DOHH2 (cell line): ENCODE results near the gene SHC4.
"Not testable (repeated sequence)": the region's sequence is repeated elsewhere in the genome, so short reads cannot be mapped to it uniquely, and the experiment has no call there.

Experiments
- H3F3A ChIP-seq: fragments of 200-600 bp; sonication (generic), shearing (Covaris generic); 2 replicates; pipeline ENCODE4 v1.6.0; 2016; ENCODE audit warnings: antibody characterized with exemption, mild to moderate bottlenecking; ENCODE audit not compliant: control insufficient read depth, insufficient read depth
- H3K27ac ChIP-seq: fragments of 200-600 bp; sonication (generic); 2 replicates; pipeline ENCODE4 v1.5.1; 2014; ENCODE audit warnings: low read depth, mild to moderate bottlenecking, low read length, moderate library complexity
- H3K27me3 ChIP-seq: fragments of 200-600 bp; sonication (generic); 2 replicates; pipeline ENCODE4 v1.6.1; 2014; ENCODE audit warnings: mild to moderate bottlenecking, low read length, mixed read lengths; ENCODE audit not compliant: control insufficient read depth
- H3K36me3 ChIP-seq: fragments of 200-600 bp; sonication (generic); 2 replicates; pipeline ENCODE4 v1.6.1; 2014; ENCODE audit warnings: mild to moderate bottlenecking, low read length, moderate library complexity, mixed read lengths; ENCODE audit not compliant: control insufficient read depth
- H3K4me1 ChIP-seq: fragments of 200-600 bp; sonication (generic); 2 replicates; pipeline ENCODE4 v1.6.1; 2014; ENCODE audit warnings: mild to moderate bottlenecking, low read length, mixed read lengths; ENCODE audit not compliant: control insufficient read depth
- H3K4me2 ChIP-seq: fragments of 200-600 bp; sonication (generic); 2 replicates; pipeline ENCODE4 v1.6.0; 2014; ENCODE audit warnings: mild to moderate bottlenecking, low read length, moderate library complexity
- H3K4me3 ChIP-seq: fragments of 200-600 bp; sonication (generic); 2 replicates; pipeline ENCODE4 v1.5.1; 2014; ENCODE audit warnings: mild to moderate bottlenecking, low read length, mixed read lengths
- H3K79me2 ChIP-seq: fragments of 200-600 bp; sonication (generic); 2 replicates; pipeline ENCODE4 v1.6.1; 2014; ENCODE audit warnings: mild to moderate bottlenecking, low read length, mixed read lengths; ENCODE audit not compliant: control insufficient read depth
- H3K9me2 ChIP-seq: fragments of 200-600 bp; sonication (generic); replicated peaks from 2 replicates; pipeline ENCODE4 v1.6.1; 2014; ENCODE audit warnings: mild to moderate bottlenecking, low read length, mixed read lengths; ENCODE audit not compliant: control insufficient read depth
- H3K9me3 ChIP-seq: fragments of 200-600 bp; sonication (generic); 2 replicates; pipeline ENCODE4 v1.6.1; 2014; ENCODE audit warnings: antibody characterized with exemption, low read length, mixed read lengths; ENCODE audit not compliant: control insufficient read depth, insufficient read depth
- H4K20me1 ChIP-seq: fragments of 200-600 bp; sonication (generic); 2 replicates; pipeline ENCODE4 v1.6.0; 2014; ENCODE audit warnings: low read depth, mild to moderate bottlenecking, antibody characterized with exemption, low read length, moderate library complexity; ENCODE audit not compliant: control insufficient read depth, insufficient read depth
- EZH2phosphoT487 ChIP-seq: fragments of 200-600 bp; sonication (generic); IDR thresholded peaks from 2 replicates; pipeline ENCODE4 v1.6.1; 2017; ENCODE audit warnings: borderline replicate concordance, mild to moderate bottlenecking, antibody characterized with exemption, low read length, moderate library complexity, mixed read lengths
- TF ChIP-seq, protein P1 (sequence below): fragments of 200-600 bp; sonication (generic); IDR thresholded peaks from one replicate; pipeline ENCODE4 v1.5.1; 2014; ENCODE audit warnings: antibody characterized with exemption, mild to moderate bottlenecking, low read depth, low read length; ENCODE audit not compliant: poor library complexity, severe bottlenecking

The SHC4 gene

DNA sequence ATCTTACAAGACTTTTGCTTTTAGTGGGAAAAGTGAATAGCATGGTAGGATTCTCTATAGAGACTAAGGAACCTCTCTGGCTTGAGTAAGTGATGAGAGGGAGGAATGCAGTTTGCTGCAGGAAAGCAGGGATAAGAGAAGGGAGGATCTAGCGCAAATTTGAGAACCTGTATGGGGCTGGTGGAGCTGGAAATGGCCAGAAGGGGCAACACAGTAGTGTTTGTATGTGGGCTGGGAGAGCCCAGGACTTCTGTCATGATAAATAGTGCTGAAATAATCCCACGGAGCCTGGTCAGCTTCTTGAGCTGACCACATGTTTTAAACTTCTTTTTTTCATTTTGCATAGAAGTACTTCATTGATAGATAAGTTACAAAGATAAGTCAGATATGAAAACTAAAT, 11.2 kb upstream of the SHC4 start:
- Histone ChIP-seq H3F3A (no peaks in the 10 kb centered on the region), H3K27ac (no peak overlapping the region), H3K79me2 (no peaks in the 10 kb centered on the region), H3K9me2 (no peaks in the 10 kb centered on the region), H3K4me2 (no peak overlapping the region), H4K20me1 (no peaks in the 10 kb centered on the region), H3K9me3 (no peaks in the 10 kb centered on the region), H3K4me3 (no peak overlapping the region), H3K36me3 (no peaks in the 10 kb centered on the region), H3K27me3 (peaks cover 4% of the 10 kb centered on the region; the same call in 1 of the 2 replicates), H3K4me1 (peaks cover 10% of the 10 kb centered on the region)
- TF ChIP-seq, protein P1, sequence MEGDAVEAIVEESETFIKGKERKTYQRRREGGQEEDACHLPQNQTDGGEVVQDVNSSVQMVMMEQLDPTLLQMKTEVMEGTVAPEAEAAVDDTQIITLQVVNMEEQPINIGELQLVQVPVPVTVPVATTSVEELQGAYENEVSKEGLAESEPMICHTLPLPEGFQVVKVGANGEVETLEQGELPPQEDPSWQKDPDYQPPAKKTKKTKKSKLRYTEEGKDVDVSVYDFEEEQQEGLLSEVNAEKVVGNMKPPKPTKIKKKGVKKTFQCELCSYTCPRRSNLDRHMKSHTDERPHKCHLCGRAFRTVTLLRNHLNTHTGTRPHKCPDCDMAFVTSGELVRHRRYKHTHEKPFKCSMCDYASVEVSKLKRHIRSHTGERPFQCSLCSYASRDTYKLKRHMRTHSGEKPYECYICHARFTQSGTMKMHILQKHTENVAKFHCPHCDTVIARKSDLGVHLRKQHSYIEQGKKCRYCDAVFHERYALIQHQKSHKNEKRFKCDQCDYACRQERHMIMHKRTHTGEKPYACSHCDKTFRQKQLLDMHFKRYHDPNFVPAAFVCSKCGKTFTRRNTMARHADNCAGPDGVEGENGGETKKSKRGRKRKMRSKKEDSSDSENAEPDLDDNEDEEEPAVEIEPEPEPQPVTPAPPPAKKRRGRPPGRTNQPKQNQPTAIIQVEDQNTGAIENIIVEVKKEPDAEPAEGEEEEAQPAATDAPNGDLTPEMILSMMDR, result no peak
- TF ChIP-seq EZH2phosphoT487, result no peak

- TF ChIP-seq, protein P1, result no peak
- TF ChIP-seq EZH2phosphoT487, result no peak
- no peaks in the 10 kb centered on the region for H3K79me2 ChIP-seq
- H3K4me1 ChIP-seq, result peaks cover 10% of the 10 kb centered on the region
- no peak overlapping the region for H3K4me3 ChIP-seq
- H3F3A ChIP-seq, result no peaks in the 10 kb centered on the region
- no peaks in the 10 kb centered on the region for H4K20me1 ChIP-seq
- H3K4me2 ChIP-seq, result no peak overlapping the region
- no peak overlapping the region for H3K27ac ChIP-seq
- H3K27me3 ChIP-seq, result peaks cover 4% of the 10 kb centered on the region; the same call in 1 of the 2 replicates
- H3K36me3 ChIP-seq, result no peaks in the 10 kb centered on the region
- no peaks in the 10 kb centered on the region for H3K9me2 ChIP-seq
- no peaks in the 10 kb centered on the region for H3K9me3 ChIP-seq
These were observed 9.2 kb upstream of the SHC4 start for GRCh38 chr15:48972750-48973503.

DNA sequence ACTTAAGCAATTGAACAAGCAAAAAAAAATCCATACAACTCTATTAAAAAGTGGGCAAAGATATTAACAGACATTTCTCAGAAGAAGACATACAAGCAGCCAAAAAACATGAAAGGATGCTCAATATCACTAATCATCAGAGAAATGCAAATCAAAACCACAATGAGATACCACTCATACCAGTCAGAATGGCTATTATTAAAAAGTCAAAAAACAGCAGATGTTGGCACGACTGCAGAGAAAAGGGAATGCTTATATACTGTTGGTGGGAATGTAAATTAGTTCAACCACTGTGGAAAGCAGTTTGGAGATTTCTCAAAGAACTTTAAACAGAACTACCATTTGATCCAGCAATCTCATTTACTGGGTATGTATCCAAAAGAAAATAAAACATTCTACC, 7.2 kb upstream of the SHC4 start:
- H3K36me3 ChIP-seq, result not testable (repeated sequence)

DNA sequence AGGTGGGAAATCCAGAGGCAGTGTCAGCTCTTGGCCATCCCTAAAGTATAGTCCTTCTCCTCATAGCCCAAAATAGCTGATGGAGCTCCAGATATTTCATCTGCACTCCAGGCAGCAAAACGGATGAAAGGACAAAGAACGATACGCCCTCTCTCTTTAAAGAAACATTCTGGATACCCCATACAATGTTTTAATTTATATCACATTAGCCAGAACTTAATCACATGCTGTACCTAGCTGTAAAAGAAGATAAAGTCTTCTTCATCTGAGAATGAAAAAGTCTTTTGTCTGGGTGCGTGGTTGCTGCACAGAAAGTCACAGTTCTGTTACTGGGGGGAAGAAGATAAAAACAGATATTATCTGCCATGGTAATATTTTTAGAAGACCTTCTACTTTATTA, 4.3 kb upstream of the SHC4 start:
- Histone ChIP-seq H3K9me2 (no peaks in the 10 kb centered on the region), H3K4me3 (no peak overlapping the region), H3K9me3 (no peaks in the 10 kb centered on the region), H3K79me2 (no peaks in the 10 kb centered on the region), H3K27ac (no peak overlapping the region), H3F3A (no peaks in the 10 kb centered on the region), H3K36me3 (no peaks in the 10 kb centered on the region), H3K4me1 (no peaks in the 10 kb centered on the region), H3K27me3 (no peaks in the 10 kb centered on the region), H4K20me1 (no peaks in the 10 kb centered on the region), H3K4me2 (no peak overlapping the region)
- TF ChIP-seq, protein P1, result no peak
- no peak for TF ChIP-seq EZH2phosphoT487

More for the DNA sequence above, 7.2 kb upstream of the SHC4 start:
- H3K27ac ChIP-seq, H3K79me2 ChIP-seq, H3K27me3 ChIP-seq, H3K4me3 ChIP-seq, H3K9me2 ChIP-seq, H3K4me2 ChIP-seq, H4K20me1 ChIP-seq, H3K4me1 ChIP-seq, H3K9me3 ChIP-seq, H3F3A ChIP-seq: not testable (repeated sequence)
